AG20443 (cell line): Measurements from ENCODE around the gene RNASE1.
"Not testable (repeated sequence)": the region's sequence is repeated elsewhere in the genome, so short reads cannot be mapped to it uniquely, and the experiment has no call there.

Experiments used
- DNase-seq: peaks from one replicate; pipeline ENCODE4 v3.0.0; 2012; ENCODE audit warnings: low spot score, mixed read lengths

Gene RNASE1

GRCh38 chr14:20802341-20803084 lies at the start of gene RNASE1:
Gene RNASE1, minus strand, starts transcription at chr14:20802844. Its CDS starts 776 bp downstream, at chr14:20802068.
- DNase-seq, result no peak

- DNase-seq, result no peak
Measured at GRCh38 chr14:20848955-20849570, 46.4 kb upstream of the RNASE1 start.

GRCh38 chr14:20848316-20848954 lies 45.8 kb upstream of the RNASE1 start:
- peak; percentile 45 for DNase-seq

GRCh38 chr14:20846560-20846959 lies 43.9 kb upstream of the RNASE1 start:
- no peak for DNase-seq

GRCh38 chr14:20841096-20841495 lies 38.5 kb upstream of the RNASE1 start:
- no peak for DNase-seq

- DNase-seq, result no peak
Measured at GRCh38 chr14:20837831-20838230, 35.2 kb upstream of the RNASE1 start.

- peak; percentile 53 for DNase-seq
Measured at GRCh38 chr14:20836668-20837338, 34.2 kb upstream of the RNASE1 start.

GRCh38 chr14:20834899-20835298 lies 32.3 kb upstream of the RNASE1 start:
- no peak for DNase-seq

- no peak for DNase-seq
Measured at GRCh38 chr14:20830831-20831230, 28.2 kb upstream of the RNASE1 start.

- not testable (repeated sequence) for DNase-seq
Measured at GRCh38 chr14:20828024-20828694, 25.5 kb upstream of the RNASE1 start.

GRCh38 chr14:20827326-20827725 lies 24.7 kb upstream of the RNASE1 start:
- DNase-seq, result no peak

- not testable (repeated sequence) for DNase-seq
Measured at GRCh38 chr14:20826666-20827065, 24.0 kb upstream of the RNASE1 start.

- DNase-seq, result no peak
Measured at GRCh38 chr14:20823859-20824258, 21.2 kb upstream of the RNASE1 start.

- DNase-seq, result not testable (repeated sequence)
Measured at GRCh38 chr14:20821521-20822108, 19.0 kb upstream of the RNASE1 start.

- no peak for DNase-seq
Measured at GRCh38 chr14:20820063-20820904, 17.6 kb upstream of the RNASE1 start.

- no peak for DNase-seq
Measured at GRCh38 chr14:20818861-20819260, 16.2 kb upstream of the RNASE1 start.

- DNase-seq, result not testable (repeated sequence)
Measured at GRCh38 chr14:20815946-20816345, 13.3 kb upstream of the RNASE1 start.

- no peak for DNase-seq
Measured at GRCh38 chr14:20811986-20812975, 9.6 kb upstream of the RNASE1 start.

GRCh38 chr14:20809917-20810316 lies 7.3 kb upstream of the RNASE1 start:
- DNase-seq, result no peak

- no peak for DNase-seq
Measured at GRCh38 chr14:20808162-20808483, 5.5 kb upstream of the RNASE1 start.
